GM10266 (cell line): ENCODE results near the gene CATSPERD.

Source experiments
- DNase-seq: peaks from one replicate; pipeline ENCODE4 v3.0.0; 2012; ENCODE audit errors: extremely low spot score
- CTCF ChIP-seq: IDR thresholded peaks from 2 replicates; pipeline ENCODE4 v1.5.1; 2012; ENCODE audit warnings: mild to moderate bottlenecking, low read depth; ENCODE audit not compliant: control insufficient read depth, insufficient read depth; ENCODE audit errors: missing control alignments

Gene CATSPERD

GRCh38 chr19:5798244-5798643, 77.8 kb downstream of the CATSPERD start:
- DNase-seq = no peak
- TF ChIP-seq CTCF = no peak

- TF ChIP-seq CTCF = no peak
- DNase-seq = no peak
These were observed 79.1 kb downstream of the CATSPERD start for GRCh38 chr19:5799247-5800241.

GRCh38 chr19:5800361-5801270, 80.2 kb downstream of the CATSPERD start:
- no peak for DNase-seq
- no peak for TF ChIP-seq CTCF

GRCh38 chr19:5801796-5802619, 81.6 kb downstream of the CATSPERD start:
- DNase-seq = no peak
- TF ChIP-seq CTCF = no peak

GRCh38 chr19:5803441-5803751, 83.0 kb downstream of the CATSPERD start:
- DNase-seq = no peak

More at GRCh38 chr19:5803441-5803751, 83.0 kb downstream of the CATSPERD start:
- TF ChIP-seq CTCF = no peak
